Erythroblast (primary cell): ENCODE data around the gene KIAA0586.

ENCODE experiments used
- DNase-seq, 2 experiments: peaks; one replicate each; lab custom pipeline; 2025; lab: John Stamatoyannopoulos, UW
- GATA1 ChIP-seq: IDR thresholded peaks from 2 replicates; pipeline ENCODE4 v1.6.1; 2011; ENCODE audit warnings: low read depth, mild to moderate bottlenecking, control low read depth, low read length, moderate library complexity
- POLR2A ChIP-seq: IDR thresholded peaks from 2 replicates; pipeline ENCODE4 v1.6.1; 2011; ENCODE audit warnings: mild to moderate bottlenecking, low read length

Gene KIAA0586

GRCh38 chr14:58543253-58543652, 115.7 kb downstream of the KIAA0586 start:
- DNase-seq: no peak
- TF ChIP-seq GATA1 (no peak), POLR2A (no peak)

GRCh38 chr14:58547649-58548048, 120.1 kb downstream of the KIAA0586 start:
- TF ChIP-seq POLR2A (no peak), GATA1 (no peak)
- no peak for DNase-seq

GRCh38 chr14:58549105-58549757, 121.7 kb downstream of the KIAA0586 start:
- no peak for DNase-seq
- no peak for TF ChIP-seq GATA1

GRCh38 chr14:58553959-58554358, 126.4 kb downstream of the KIAA0586 start:
- no peak for DNase-seq
- TF ChIP-seq POLR2A (no peak), GATA1 (no peak)

DNA sequence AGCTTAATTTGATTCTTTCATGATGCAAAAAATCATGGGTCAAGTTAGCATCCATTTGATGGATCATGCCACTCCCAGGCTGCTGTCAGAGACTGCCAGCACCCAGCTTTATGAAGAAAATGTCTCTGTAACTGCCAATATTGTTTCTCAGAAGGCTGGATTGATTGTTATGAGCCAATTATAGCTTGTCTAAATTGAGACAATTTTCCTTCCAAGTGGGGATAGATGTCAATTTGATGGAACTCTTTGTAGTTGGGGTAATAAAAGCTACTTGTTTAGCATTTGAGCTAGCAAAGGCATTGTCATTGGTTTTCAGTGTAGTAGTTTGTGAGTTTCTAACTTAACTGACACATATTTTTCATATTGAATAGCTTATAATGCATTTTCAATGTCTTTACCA, 128.1 kb downstream of the KIAA0586 start:
- no peak for DNase-seq
- TF ChIP-seq POLR2A (no peak), GATA1 (no peak)

- DNase-seq: no peak
- TF ChIP-seq POLR2A: no peak
- TF ChIP-seq GATA1: no peak
Measured at GRCh38 chr14:58557242-58557641, 129.7 kb downstream of the KIAA0586 start.

GRCh38 chr14:58560208-58560607, 132.7 kb downstream of the KIAA0586 start:
- DNase-seq: no peak
- TF ChIP-seq POLR2A (no peak), GATA1 (no peak)

DNA sequence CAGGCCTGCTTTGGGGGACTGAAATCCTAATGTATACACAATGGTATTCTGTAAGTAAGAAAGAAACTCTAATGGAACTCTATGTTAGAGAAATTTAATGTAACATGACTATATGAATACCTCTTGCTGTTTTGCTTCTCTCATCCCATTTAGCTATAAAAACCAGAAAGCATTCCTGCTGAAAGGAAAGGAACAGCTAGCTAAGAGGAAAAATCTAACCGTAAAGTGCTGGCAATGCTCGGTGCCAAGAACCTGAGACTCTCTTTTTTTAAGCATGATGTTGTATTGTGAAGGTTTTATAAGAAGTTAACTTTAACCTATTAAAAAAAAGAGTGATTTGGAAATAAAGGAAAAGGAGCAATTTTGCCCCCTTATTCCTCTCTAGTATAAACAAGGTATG, 134.6 kb downstream of the KIAA0586 start:
- TF ChIP-seq POLR2A (no peak), GATA1 (no peak)
- no peak for DNase-seq

GRCh38 chr14:58563978-58564377, 136.5 kb downstream of the KIAA0586 start:
- DNase-seq: no peak
- TF ChIP-seq GATA1 (no peak), POLR2A (no peak)

DNA sequence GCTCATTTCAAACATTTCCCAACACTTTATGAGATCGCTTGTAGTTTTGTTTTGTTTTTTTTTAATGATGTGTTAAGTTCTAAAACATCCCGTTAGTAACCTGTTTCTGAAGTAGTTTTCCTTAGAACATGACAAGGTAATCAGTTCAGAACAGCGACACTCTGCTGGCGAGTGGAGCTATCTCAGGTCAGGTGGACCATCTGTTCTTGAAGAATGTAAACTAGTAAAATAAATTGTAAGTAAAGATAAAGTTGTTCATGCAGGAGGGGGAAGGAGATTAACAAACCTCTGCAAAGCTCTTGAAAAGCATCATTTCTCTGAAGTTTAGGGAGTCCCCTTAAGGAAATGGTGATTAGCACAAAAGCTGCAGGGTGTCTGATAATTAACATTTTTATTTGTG, 138.3 kb downstream of the KIAA0586 start:
- DNase-seq: peak in 1 of 2 experiments; percentile 8
- TF ChIP-seq POLR2A (no peak), GATA1 (no peak)

GRCh38 chr14:58566979-58567378, 139.5 kb downstream of the KIAA0586 start:
- TF ChIP-seq GATA1 (no peak), POLR2A (no peak)

DNA sequence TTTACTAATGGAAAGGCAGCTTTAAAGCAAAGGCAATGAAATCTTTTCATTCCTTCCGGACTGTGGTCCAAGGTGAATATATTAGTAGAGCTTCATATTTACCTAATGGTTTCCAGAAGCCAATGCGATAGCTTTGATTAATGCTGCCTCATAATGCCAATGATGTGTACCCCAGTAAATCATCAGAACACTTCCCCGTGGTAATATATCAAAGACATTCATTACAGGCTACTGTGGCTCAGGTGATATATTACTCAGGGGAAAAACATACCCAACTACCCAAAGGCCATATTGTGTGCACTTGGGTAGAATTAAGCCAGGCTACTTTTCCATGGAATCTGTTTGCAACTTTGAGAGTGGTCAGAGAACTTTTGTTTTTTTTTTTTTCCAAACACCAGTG, 140.8 kb downstream of the KIAA0586 start:
- TF ChIP-seq POLR2A: no peak
- no peak for TF ChIP-seq GATA1
- DNase-seq: no peak

More at GRCh38 chr14:58566979-58567378, 139.5 kb downstream of the KIAA0586 start:
- no peak for DNase-seq

GRCh38 chr14:58571256-58571655, 143.7 kb downstream of the KIAA0586 start:
- no peak for DNase-seq
- no peak for TF ChIP-seq POLR2A

DNA sequence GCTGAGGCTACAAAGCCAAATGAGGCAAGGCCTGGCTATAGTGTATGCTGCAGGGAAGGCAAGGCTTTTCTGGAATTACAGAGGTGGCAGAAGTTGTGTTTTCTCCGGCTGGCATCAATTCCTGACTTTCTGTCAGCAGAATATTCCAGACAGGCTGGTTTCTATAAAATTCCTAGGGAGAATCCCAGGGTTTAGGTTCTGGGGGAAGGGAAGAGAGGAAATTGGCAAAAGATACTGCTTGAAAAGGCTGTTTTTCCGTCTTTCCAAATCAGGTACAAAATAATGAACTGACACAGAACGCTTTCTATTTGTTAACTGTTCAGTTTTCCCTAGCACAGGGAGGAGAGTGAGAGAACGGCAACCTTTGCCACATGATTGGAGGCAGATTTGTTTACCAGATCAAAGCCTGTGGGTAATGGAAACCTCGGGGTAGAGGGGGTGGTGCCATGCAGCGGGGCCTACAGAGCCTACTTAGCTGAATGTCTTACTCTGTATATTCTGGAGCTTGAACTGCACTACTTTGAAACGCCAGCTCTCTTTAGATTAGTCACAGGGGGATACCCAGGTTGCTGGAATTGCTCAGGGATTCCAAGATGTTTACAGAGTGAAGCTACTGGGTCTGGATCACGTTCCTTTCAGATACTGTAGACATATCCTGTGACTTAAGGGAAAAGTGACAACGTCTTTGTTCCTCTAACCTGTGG, 144.4 kb downstream of the KIAA0586 start:
- TF ChIP-seq POLR2A (no peak), GATA1 (no peak)
- DNase-seq: no peak

GRCh38 chr14:58572473-58572853, 144.9 kb downstream of the KIAA0586 start:
- TF ChIP-seq POLR2A (no peak), GATA1 (no peak)
- DNase-seq: no peak
